HEK293T (cell line): ENCODE results near the gene GRIN2C.

ENCODE experiments used
- ELF4 ChIP-seq: fragments of 450-650 bp; IDR thresholded peaks from 2 replicates; pipeline ENCODE4 v1.6.1; 2017; ENCODE audit warnings: antibody characterized with exemption
- FOXA1 ChIP-seq: fragments of 450-650 bp; IDR thresholded peaks from 2 replicates; pipeline ENCODE4 v1.6.1; 2016; ENCODE audit warnings: mild to moderate bottlenecking
- L3MBTL2 ChIP-seq: fragments of 450-650 bp; conservative IDR thresholded peaks from 2 replicates; pipeline ENCODE4 v1.6.1; 2016; ENCODE audit warnings: mild to moderate bottlenecking
- SP1 ChIP-seq: fragments of 450-650 bp; IDR thresholded peaks from 2 replicates; pipeline ENCODE4 v1.6.1; 2017
- SUZ12 ChIP-seq: fragments of 450-650 bp; IDR thresholded peaks from 2 replicates; pipeline ENCODE4 v1.6.1; 2016; ENCODE audit warnings: mild to moderate bottlenecking
- TARDBP ChIP-seq: fragments of 450-650 bp; IDR thresholded peaks from 2 replicates; pipeline ENCODE4 v1.6.1; 2016

DNA sequence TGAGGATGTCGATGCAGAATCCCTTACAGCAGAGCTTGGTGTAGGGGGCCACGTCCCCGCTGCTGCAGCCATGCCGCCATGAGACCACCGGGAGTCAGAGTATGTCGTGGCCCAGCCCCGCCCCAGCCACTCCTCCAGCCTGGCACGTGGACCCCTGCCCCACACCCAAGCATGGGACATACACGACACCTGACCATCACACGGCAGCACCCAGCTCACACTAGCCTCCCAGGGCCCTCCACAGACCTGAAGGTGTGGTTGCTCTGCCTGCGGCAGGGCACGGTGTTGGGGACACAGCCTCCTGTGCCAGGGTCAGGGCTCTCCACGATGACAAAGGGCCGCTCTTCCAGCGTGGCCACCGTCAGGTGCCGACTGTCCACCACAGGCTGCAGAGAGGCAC, 9.4 kb downstream of the GRIN2C start:
- TF ChIP-seq TARDBP (no peak), SP1 (no peak), SUZ12 (no peak), L3MBTL2 (no peak), ELF4 (no peak), FOXA1 (no peak)
